ENCODE results near the gene RBM33.

The RBM33 gene

GRCh38 chr7:155603205-155603857 is 41.1 kb upstream of the RBM33 start:
- H4K20me1 ChIP-seq (ENCODE audit: insufficient read depth, low read length), result no peaks in the 10 kb centered on the region
- H3F3A ChIP-seq (ENCODE audit: insufficient read depth, low read length), result no peaks in the 10 kb centered on the region
- H3K9ac ChIP-seq (ENCODE audit: low read length), result no peak overlapping the region
- H3K27ac ChIP-seq (ENCODE audit: low read length), result no peak overlapping the region
- H3K27me3 ChIP-seq (replicated peaks; ENCODE audit: insufficient read depth, low read length), result no peaks in the 10 kb centered on the region; the same call in 1 of the 2 replicates
- H3K4me1 ChIP-seq (ENCODE audit: low read length), result no peaks in the 10 kb centered on the region
- H3K9me3 ChIP-seq (replicated peaks; ENCODE audit: insufficient read depth, low read length), result no peaks in the 10 kb centered on the region
- no peak overlapping the region for H3K4me2 ChIP-seq (ENCODE audit: low read depth, low read length)
- no peak overlapping the region for H2AFZ ChIP-seq (ENCODE audit: low read length)
- H3K79me2 ChIP-seq (ENCODE audit: low read length), result no peaks in the 10 kb centered on the region
- no peaks in the 10 kb centered on the region for H3K36me3 ChIP-seq (replicated peaks; ENCODE audit: insufficient read depth, low read length)
- no peaks in the 10 kb centered on the region for H3K9me2 ChIP-seq (replicated peaks; ENCODE audit: insufficient read depth, low read length)
- DNase-seq, result no peak
- H3K4me3 ChIP-seq (ENCODE audit: low read length), result no peak overlapping the region
- no peak for TF ChIP-seq CTCF (IDR thresholded peaks at IDR 0.05; ENCODE audit: low read length)
- TF ChIP-seq EZH2phosphoT487 (IDR thresholded peaks at IDR 0.05; ENCODE audit: low read length), result no peak
- TF ChIP-seq EZH2 (optimal IDR thresholded peaks at IDR 0.05; ENCODE audit: low read depth, low read length), result no peak

- no peaks in the 10 kb centered on the region for H3K4me1 ChIP-seq (ENCODE audit: low read length)
- H4K20me1 ChIP-seq (ENCODE audit: insufficient read depth, low read length), result no peaks in the 10 kb centered on the region
- no peak overlapping the region for H2AFZ ChIP-seq (ENCODE audit: low read length)
- no peak overlapping the region for H3K4me3 ChIP-seq (ENCODE audit: low read length)
- no peaks in the 10 kb centered on the region for H3K9me3 ChIP-seq (replicated peaks; ENCODE audit: insufficient read depth, low read length)
- no peak overlapping the region for H3K4me2 ChIP-seq (ENCODE audit: low read depth, low read length)
- no peaks in the 10 kb centered on the region for H3K79me2 ChIP-seq (ENCODE audit: low read length)
- H3F3A ChIP-seq (ENCODE audit: insufficient read depth, low read length), result no peaks in the 10 kb centered on the region
- H3K36me3 ChIP-seq (replicated peaks; ENCODE audit: insufficient read depth, low read length), result no peaks in the 10 kb centered on the region
- no peaks in the 10 kb centered on the region for H3K9me2 ChIP-seq (replicated peaks; ENCODE audit: insufficient read depth, low read length)
- no peak for DNase-seq
- no peak overlapping the region for H3K27ac ChIP-seq (ENCODE audit: low read length)
- TF ChIP-seq EZH2 (optimal IDR thresholded peaks at IDR 0.05; ENCODE audit: low read depth, low read length) (no peak), EZH2phosphoT487 (IDR thresholded peaks at IDR 0.05; ENCODE audit: low read length) (no peak), CTCF (IDR thresholded peaks at IDR 0.05; ENCODE audit: low read length) (no peak)
- no peaks in the 10 kb centered on the region; the same call in 1 of the 2 replicates for H3K27me3 ChIP-seq (replicated peaks; ENCODE audit: insufficient read depth, low read length)
- H3K9ac ChIP-seq (ENCODE audit: low read length), result no peak overlapping the region
Measured at GRCh38 chr7:155603858-155604503, 40.5 kb upstream of the RBM33 start.

- TF ChIP-seq EZH2 (optimal IDR thresholded peaks at IDR 0.05; ENCODE audit: low read depth, low read length) (no peak), EZH2phosphoT487 (IDR thresholded peaks at IDR 0.05; ENCODE audit: low read length) (no peak), CTCF (IDR thresholded peaks at IDR 0.05; ENCODE audit: low read length) (no peak)
- Histone ChIP-seq H2AFZ (ENCODE audit: low read length) (no peak overlapping the region), H3K9me3 (replicated peaks; ENCODE audit: insufficient read depth, low read length) (no peaks in the 10 kb centered on the region), H4K20me1 (ENCODE audit: insufficient read depth, low read length) (no peaks in the 10 kb centered on the region), H3K9me2 (replicated peaks; ENCODE audit: insufficient read depth, low read length) (no peaks in the 10 kb centered on the region), H3F3A (ENCODE audit: insufficient read depth, low read length) (no peaks in the 10 kb centered on the region), H3K4me1 (ENCODE audit: low read length) (no peaks in the 10 kb centered on the region), H3K9ac (ENCODE audit: low read length) (no peak overlapping the region), H3K4me2 (ENCODE audit: low read depth, low read length) (no peak overlapping the region), H3K4me3 (ENCODE audit: low read length) (no peak overlapping the region), H3K27ac (ENCODE audit: low read length) (no peak overlapping the region), H3K27me3 (replicated peaks; ENCODE audit: insufficient read depth, low read length) (no peaks in the 10 kb centered on the region; the same call in 1 of the 2 replicates), H3K79me2 (ENCODE audit: low read length) (no peaks in the 10 kb centered on the region), H3K36me3 (replicated peaks; ENCODE audit: insufficient read depth, low read length) (no peaks in the 10 kb centered on the region)
- no peak for DNase-seq
Measured at GRCh38 chr7:155604504-155604997, 39.9 kb upstream of the RBM33 start.
